Neural progenitor cell (in vitro differentiated cells): Measurements from ENCODE around the gene FAM234A.

Source experiments
- EZH2 ChIP-seq: fragments of 200-600 bp; sonication (generic); IDR thresholded peaks from 2 replicates; pipeline ENCODE4 v1.6.1; 2017; ENCODE audit warnings: antibody characterized with exemption, mild to moderate bottlenecking, moderate library complexity
- EZH2phosphoT487 ChIP-seq: fragments of 200-600 bp; sonication (generic); IDR thresholded peaks from 2 replicates; pipeline ENCODE4 v1.6.1; 2017; ENCODE audit warnings: antibody characterized with exemption
- TF ChIP-seq, protein P1 (sequence below): fragments of 200-600 bp; sonication (generic); IDR thresholded peaks from 2 replicates; pipeline ENCODE4 v1.5.1; 2017; ENCODE audit warnings: antibody characterized with exemption, mild to moderate bottlenecking

DNA sequence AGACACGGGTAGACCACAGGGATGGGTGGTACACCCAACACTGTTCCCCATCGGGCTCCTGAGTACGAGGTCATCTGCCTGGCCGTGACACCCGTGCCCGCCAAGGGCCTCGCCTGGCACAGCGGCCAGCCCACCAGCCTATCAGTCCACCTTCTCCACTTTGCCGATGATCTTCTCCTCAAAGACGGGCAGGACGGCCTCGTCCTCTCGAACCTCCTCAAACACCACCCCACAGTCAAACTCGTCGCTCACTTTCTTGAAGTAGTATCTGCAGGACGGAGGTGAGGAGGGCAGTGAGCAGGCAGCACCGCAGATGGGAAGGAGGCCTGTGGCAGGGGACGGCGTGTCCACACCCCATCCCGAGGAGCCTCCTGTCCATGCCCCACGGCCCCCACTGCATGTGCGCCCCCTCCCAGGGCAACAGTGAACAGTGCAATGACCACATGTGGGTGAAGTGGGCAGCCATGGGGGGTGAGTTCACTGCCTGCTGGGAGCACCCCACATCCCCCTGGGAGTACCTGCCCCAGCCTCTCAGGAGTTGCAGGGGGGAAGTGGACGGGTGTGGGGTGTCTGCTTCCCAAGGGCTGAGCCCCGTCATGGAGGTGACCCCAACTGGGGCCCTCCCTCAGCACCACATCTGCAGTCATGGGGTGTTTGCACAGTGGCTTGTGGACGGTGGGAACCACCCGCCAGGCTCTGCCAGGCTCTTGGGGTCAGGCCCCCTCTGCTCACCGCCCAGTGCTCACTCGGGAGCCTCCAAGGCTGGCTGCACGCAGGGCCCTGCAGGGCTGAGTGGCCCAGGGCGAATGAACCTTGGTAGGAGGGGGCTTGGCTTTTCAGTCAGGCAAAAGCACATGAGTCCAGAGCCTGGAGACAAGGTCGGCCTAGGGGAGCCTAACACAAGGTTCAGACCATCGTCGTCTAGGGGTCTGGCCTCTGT lies 53.6 kb downstream of the FAM234A start:
- TF ChIP-seq, protein P1, sequence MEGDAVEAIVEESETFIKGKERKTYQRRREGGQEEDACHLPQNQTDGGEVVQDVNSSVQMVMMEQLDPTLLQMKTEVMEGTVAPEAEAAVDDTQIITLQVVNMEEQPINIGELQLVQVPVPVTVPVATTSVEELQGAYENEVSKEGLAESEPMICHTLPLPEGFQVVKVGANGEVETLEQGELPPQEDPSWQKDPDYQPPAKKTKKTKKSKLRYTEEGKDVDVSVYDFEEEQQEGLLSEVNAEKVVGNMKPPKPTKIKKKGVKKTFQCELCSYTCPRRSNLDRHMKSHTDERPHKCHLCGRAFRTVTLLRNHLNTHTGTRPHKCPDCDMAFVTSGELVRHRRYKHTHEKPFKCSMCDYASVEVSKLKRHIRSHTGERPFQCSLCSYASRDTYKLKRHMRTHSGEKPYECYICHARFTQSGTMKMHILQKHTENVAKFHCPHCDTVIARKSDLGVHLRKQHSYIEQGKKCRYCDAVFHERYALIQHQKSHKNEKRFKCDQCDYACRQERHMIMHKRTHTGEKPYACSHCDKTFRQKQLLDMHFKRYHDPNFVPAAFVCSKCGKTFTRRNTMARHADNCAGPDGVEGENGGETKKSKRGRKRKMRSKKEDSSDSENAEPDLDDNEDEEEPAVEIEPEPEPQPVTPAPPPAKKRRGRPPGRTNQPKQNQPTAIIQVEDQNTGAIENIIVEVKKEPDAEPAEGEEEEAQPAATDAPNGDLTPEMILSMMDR, result no peak
- TF ChIP-seq EZH2 (no peak), EZH2phosphoT487 (no peak)
